H9 (cell line): ENCODE results near the gene PTGER2. TPM values are rescaled to one million over a fixed set of nuclear protein-coding genes. Genes with fewer than 3 reads are reported as not detected.

Experiments used
- DNase-seq: peaks from one replicate; pipeline ENCODE4 v3.0.0-alpha.2; 2017
- H2AFZ ChIP-seq: one replicate; pipeline ENCODE4 v1.6.1; 2013; ENCODE audit warnings: mild to moderate bottlenecking, low read length, control low read depth, moderate library complexity
- H2AK5ac ChIP-seq: 2 replicates; pipeline ENCODE4 v1.6.1; 2013; ENCODE audit warnings: low read length, control low read depth, mixed read lengths; ENCODE audit not compliant: insufficient read length
- H2BK120ac ChIP-seq: one replicate; pipeline ENCODE4 v1.6.1; 2013; ENCODE audit warnings: low read depth, mild to moderate bottlenecking, low read length, control low read depth, inconsistent platforms; ENCODE audit not compliant: poor library complexity, severe bottlenecking
- H2BK12ac ChIP-seq: 2 replicates; pipeline ENCODE4 v1.6.1; 2013; ENCODE audit warnings: low read length, control low read depth, mixed read lengths, low read depth; ENCODE audit not compliant: insufficient read length
- H2BK15ac ChIP-seq: 2 replicates; pipeline ENCODE4 v1.6.1; 2013; ENCODE audit warnings: low read depth, low read length, control low read depth
- H2BK20ac ChIP-seq: one replicate; pipeline ENCODE4 v1.6.1; 2013; ENCODE audit warnings: low read depth, mild to moderate bottlenecking, low read length, control low read depth, inconsistent platforms; ENCODE audit not compliant: poor library complexity, severe bottlenecking
- H2BK5ac ChIP-seq: 2 replicates; pipeline ENCODE4 v1.6.1; 2013; ENCODE audit warnings: low read length, control low read depth, mixed read lengths; ENCODE audit not compliant: insufficient read length
- H3K14ac ChIP-seq: 2 replicates; pipeline ENCODE4 v1.6.1; 2013; ENCODE audit warnings: low read length, control low read depth; ENCODE audit not compliant: insufficient read depth
- H3K18ac ChIP-seq: 2 replicates; pipeline ENCODE4 v1.6.1; 2013; ENCODE audit warnings: low read depth, mild to moderate bottlenecking, mixed read lengths, low read length, control low read depth; ENCODE audit not compliant: insufficient read length
- H3K23ac ChIP-seq: 2 replicates; pipeline ENCODE4 v1.6.1; 2013; ENCODE audit warnings: low read length, control low read depth, mixed read lengths, low read depth; ENCODE audit not compliant: insufficient read length
- H3K23me2 ChIP-seq: 2 replicates; pipeline ENCODE4 v1.6.1; 2013; ENCODE audit warnings: low read depth, mild to moderate bottlenecking, mixed read lengths, low read length, control low read depth; ENCODE audit not compliant: insufficient read length, poor library complexity, severe bottlenecking
- H3K27ac ChIP-seq: 2 replicates; pipeline ENCODE4 v1.5.1; 2013; ENCODE audit warnings: low read length, control low read depth, mixed read lengths, low read depth; ENCODE audit not compliant: insufficient read length
- H3K27me3 ChIP-seq: 2 replicates; pipeline ENCODE4 v1.6.1; 2013; ENCODE audit warnings: low read length, control low read depth, inconsistent platforms; ENCODE audit not compliant: insufficient read depth
- H3K4ac ChIP-seq: 2 replicates; pipeline ENCODE4 v1.6.1; 2013; ENCODE audit warnings: low read depth, mild to moderate bottlenecking, control low read depth, inconsistent platforms, low read length, moderate library complexity
- H3K4me1 ChIP-seq: 2 replicates; pipeline ENCODE4 v1.6.1; 2013; ENCODE audit warnings: low read length, control low read depth, inconsistent platforms; ENCODE audit not compliant: insufficient read depth
- H3K4me2 ChIP-seq: 2 replicates; pipeline ENCODE4 v1.6.1; 2013; ENCODE audit warnings: low read length, control low read depth, mixed read lengths; ENCODE audit not compliant: insufficient read length, insufficient read depth
- H3K56ac ChIP-seq: 2 replicates; pipeline ENCODE4 v1.6.1; 2013; ENCODE audit warnings: low read depth, mild to moderate bottlenecking, mixed read lengths, low read length, control low read depth; ENCODE audit not compliant: insufficient read length
- H3K79me1 ChIP-seq: 2 replicates; pipeline ENCODE4 v1.6.1; 2013; ENCODE audit warnings: low read depth, mild to moderate bottlenecking, moderate library complexity, low read length, control low read depth, inconsistent platforms; ENCODE audit not compliant: insufficient read depth, poor library complexity, severe bottlenecking
- H3K79me2 ChIP-seq: 2 replicates; pipeline ENCODE4 v1.6.1; 2013; ENCODE audit warnings: low read length, control low read depth, inconsistent platforms; ENCODE audit not compliant: insufficient read depth
- H3K9ac ChIP-seq: 2 replicates; pipeline ENCODE4 v1.6.1; 2013; ENCODE audit warnings: low read length, control low read depth, mixed read lengths; ENCODE audit not compliant: insufficient read length; ENCODE audit errors: extremely low read depth
- H3K9me3 ChIP-seq: one replicate; pipeline ENCODE4 v1.6.1; 2013; ENCODE audit warnings: low read depth, low read length, inconsistent platforms; ENCODE audit not compliant: control insufficient read depth
- H3T11ph ChIP-seq: one replicate; pipeline ENCODE4 v1.6.1; 2013; ENCODE audit warnings: mild to moderate bottlenecking, low read length, control low read depth, inconsistent platforms
- H4K20me1 ChIP-seq: one replicate; pipeline ENCODE4 v1.6.1; 2013; ENCODE audit not compliant: control insufficient read depth, insufficient read length, insufficient read depth
- H4K5ac ChIP-seq: 2 replicates; pipeline ENCODE4 v1.6.1; 2013; ENCODE audit warnings: low read depth, mild to moderate bottlenecking, mixed read lengths, low read length, control low read depth; ENCODE audit not compliant: insufficient read length
- H4K8ac ChIP-seq: replicated peaks from 2 replicates; pipeline ENCODE4 v1.6.1; 2013; ENCODE audit warnings: low read length, control low read depth, mixed read lengths, low read depth; ENCODE audit not compliant: insufficient read length
- H4K91ac ChIP-seq: 2 replicates; pipeline ENCODE4 v1.6.1; 2013; ENCODE audit warnings: low read depth, mild to moderate bottlenecking, moderate library complexity, mixed read lengths, low read length, control low read depth; ENCODE audit not compliant: insufficient read length
- H3K27ac Mint-ChIP-seq, 3 experiments: 2 replicates in 2 of 3; 3 replicates in 1 of 3; pipeline ENCODE4 v1.8.0; 2020 to 2021; ENCODE audit warnings: mixed read lengths in 3 of 3, mild to moderate bottlenecking in 1 of 3, moderate library complexity in 1 of 3
- H3K27me3 Mint-ChIP-seq: 2 replicates; pipeline ENCODE4 v1.8.0; 2021; ENCODE audit warnings: low read depth, mild to moderate bottlenecking, moderate library complexity, mixed read lengths
- H3K36me3 Mint-ChIP-seq, 3 experiments: 2 replicates in 2 of 3; 3 replicates in 1 of 3; pipeline ENCODE4 v1.8.0; 2020 to 2021; ENCODE audit warnings: low read depth in 3 of 3, mixed read lengths in 3 of 3; ENCODE audit not compliant: insufficient read depth in 1 of 3
- H3K4me1 Mint-ChIP-seq, 2 experiments: 2 replicates each; pipeline ENCODE4 v1.8.0; 2020; ENCODE audit warnings: mixed read lengths in 2 of 2
- H3K4me3 Mint-ChIP-seq, 2 experiments: 2 replicates in 1 of 2; 3 replicates in 1 of 2; pipeline ENCODE4 v1.8.0; 2020 to 2021; ENCODE audit warnings: mild to moderate bottlenecking in 2 of 2, mixed read lengths in 2 of 2, moderate library complexity in 1 of 2
- H3K9me3 Mint-ChIP-seq, 2 experiments: 2 replicates in 1 of 2; 3 replicates in 1 of 2; pipeline ENCODE4 v1.8.0; 2020; ENCODE audit warnings: mild to moderate bottlenecking in 2 of 2, mixed read lengths in 2 of 2, moderate library complexity in 1 of 2
- WGBS: extraction: QIAGEN DNeasy Blood & Tissue Kit; methylation state at CpG from one replicate; pipeline ENCODE4 v1.1.7; 2013; ENCODE audit warnings: missing lambda C conversion rate, low lambda C conversion rate, mixed read lengths; ENCODE audit not compliant: insufficient read length; ENCODE audit errors: extremely low coverage; 5-methylcytosine and 5-hydroxymethylcytosine counted together
- total RNA-seq: library from RNA; stranded (reverse); gene quantifications from 2 replicates; pipeline ENCODE4 v1.2.1, GENCODE V29; 2021
- TF ChIP-seq, protein P1 (sequence below): fragments of 200-600 bp; sonication (generic); conservative IDR thresholded peaks from 3 replicates; pipeline ENCODE4 v1.8.0; 2021; ENCODE audit warnings: antibody characterized with exemption, mild to moderate bottlenecking

PTGER2 gene
- total RNA-seq, 1 experiment from 2014 or later, result 1.0 TPM

- H3K4ac ChIP-seq, result no peak overlapping the region
- WGBS, result no CpG with 5 or more reads among the region's 10 CpGs
- H2AFZ ChIP-seq, result no peak overlapping the region
- no peaks in the 10 kb centered on the region for H3K79me2 ChIP-seq
- no peak overlapping the region for H3K27ac ChIP-seq
- H3K36me3 Mint-ChIP-seq, result peaks cover 0 to 5% (median 0%) of the 10 kb centered on the region in 3 experiments; a peak in 3 of 7 replicates
- H2BK12ac ChIP-seq, result no peak overlapping the region
- H4K20me1 ChIP-seq, result no peaks in the 10 kb centered on the region
- H3K14ac ChIP-seq, result no peak overlapping the region
- no peak overlapping the region for H2AK5ac ChIP-seq
- no peak overlapping the region for H3K23ac ChIP-seq
- H2BK15ac ChIP-seq, result no peak overlapping the region
- peak overlapping the region; percentile 77 to 98 for H3K4me3 Mint-ChIP-seq
- peaks cover 37% of the 10 kb centered on the region; the same call in 1 of the 2 replicates for H3K27me3 ChIP-seq
- H3T11ph ChIP-seq, result no peak overlapping the region
- H4K91ac ChIP-seq, result no peak overlapping the region
- no peaks in the 10 kb centered on the region for H3K79me1 ChIP-seq
- peaks cover 23 to 30% of the 10 kb centered on the region in 2 experiments for H3K4me1 Mint-ChIP-seq
- no peak overlapping the region for H3K18ac ChIP-seq
- peaks cover 12% of the 10 kb centered on the region for H3K23me2 ChIP-seq
- H3K9me3 ChIP-seq, result no peaks in the 10 kb centered on the region
- no peaks in the 10 kb centered on the region for H3K9me3 Mint-ChIP-seq
- H3K9ac ChIP-seq, result no peak overlapping the region
- TF ChIP-seq, protein P1, sequence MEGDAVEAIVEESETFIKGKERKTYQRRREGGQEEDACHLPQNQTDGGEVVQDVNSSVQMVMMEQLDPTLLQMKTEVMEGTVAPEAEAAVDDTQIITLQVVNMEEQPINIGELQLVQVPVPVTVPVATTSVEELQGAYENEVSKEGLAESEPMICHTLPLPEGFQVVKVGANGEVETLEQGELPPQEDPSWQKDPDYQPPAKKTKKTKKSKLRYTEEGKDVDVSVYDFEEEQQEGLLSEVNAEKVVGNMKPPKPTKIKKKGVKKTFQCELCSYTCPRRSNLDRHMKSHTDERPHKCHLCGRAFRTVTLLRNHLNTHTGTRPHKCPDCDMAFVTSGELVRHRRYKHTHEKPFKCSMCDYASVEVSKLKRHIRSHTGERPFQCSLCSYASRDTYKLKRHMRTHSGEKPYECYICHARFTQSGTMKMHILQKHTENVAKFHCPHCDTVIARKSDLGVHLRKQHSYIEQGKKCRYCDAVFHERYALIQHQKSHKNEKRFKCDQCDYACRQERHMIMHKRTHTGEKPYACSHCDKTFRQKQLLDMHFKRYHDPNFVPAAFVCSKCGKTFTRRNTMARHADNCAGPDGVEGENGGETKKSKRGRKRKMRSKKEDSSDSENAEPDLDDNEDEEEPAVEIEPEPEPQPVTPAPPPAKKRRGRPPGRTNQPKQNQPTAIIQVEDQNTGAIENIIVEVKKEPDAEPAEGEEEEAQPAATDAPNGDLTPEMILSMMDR, result no peak
- H2BK120ac ChIP-seq, result no peak overlapping the region
- H3K56ac ChIP-seq, result no peak overlapping the region
- no peak overlapping the region for H2BK20ac ChIP-seq
- H3K4me2 ChIP-seq, result peak overlapping the region; percentile 86
- H3K27ac Mint-ChIP-seq, result no peak overlapping the region; a peak in 1 of 7 replicates
- 0 out of 2 replicates have a peak, but pooled peaks cover 2% of the 10 kb centered on the region for H3K4me1 ChIP-seq
- no peak overlapping the region for H4K8ac ChIP-seq
- peaks cover 79% of the 10 kb centered on the region for H3K27me3 Mint-ChIP-seq
- no peak overlapping the region for H2BK5ac ChIP-seq
- H4K5ac ChIP-seq, result no peak overlapping the region
- no peak for DNase-seq
Measured at GRCh38 chr14:52313462-52313861, 650 bp upstream of the PTGER2 start.
